ENCODE measurements around the gene DHH.
"Not testable (repeated sequence)": the region's sequence is repeated elsewhere in the genome, so short reads cannot be mapped to it uniquely, and the experiment has no call there.

The DHH gene

GRCh38 chr12:49088150-49088931 is 6.3 kb downstream of the DHH start:
- H3K4me3 ChIP-seq: no peak overlapping the region
- H3K27ac ChIP-seq: no peak overlapping the region

DNA sequence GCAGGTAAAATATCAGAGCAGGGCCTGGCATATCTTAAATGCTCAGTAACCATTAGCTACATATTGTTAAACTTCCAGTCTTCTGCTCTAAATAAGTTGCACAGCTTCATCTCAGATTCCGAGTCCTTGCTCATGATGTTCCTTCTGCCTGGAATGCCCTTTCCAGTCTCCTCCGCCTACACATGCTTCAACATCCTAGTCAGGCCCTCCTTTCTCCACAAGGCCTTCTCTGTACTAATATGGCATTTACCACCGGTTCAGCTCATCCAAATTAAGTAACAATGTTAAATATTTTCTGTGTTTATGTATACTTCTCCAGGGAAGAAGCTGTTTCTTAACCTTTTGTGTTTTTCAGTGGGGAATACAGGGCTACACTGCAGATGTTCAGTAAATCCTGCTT is 8.5 kb downstream of the DHH start:
- no peak overlapping the region for H3K4me3 ChIP-seq
- no peak overlapping the region for H3K27ac ChIP-seq

DNA sequence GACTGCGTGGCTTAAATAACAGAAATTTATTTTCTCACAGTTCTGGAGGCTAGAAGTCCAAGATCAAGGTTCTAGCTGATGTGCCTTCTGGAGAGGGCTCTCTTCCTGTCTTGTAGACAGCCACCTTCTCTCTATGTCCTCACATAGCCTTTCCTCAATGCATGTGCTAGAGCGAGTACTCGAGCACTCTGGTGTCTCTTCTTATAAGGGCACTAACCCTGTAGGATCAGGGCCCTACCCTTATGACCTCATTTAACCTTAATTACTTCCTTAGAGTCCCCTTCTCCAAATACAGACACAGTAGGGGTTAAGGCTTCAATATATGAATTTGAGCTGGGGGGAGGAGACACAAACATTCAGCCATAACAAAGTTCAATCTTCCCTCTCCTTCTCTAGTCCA is 10.2 kb downstream of the DHH start:
- Histone ChIP-seq H3K4me3 (no peak overlapping the region), H3K27ac (no peak overlapping the region)

DNA sequence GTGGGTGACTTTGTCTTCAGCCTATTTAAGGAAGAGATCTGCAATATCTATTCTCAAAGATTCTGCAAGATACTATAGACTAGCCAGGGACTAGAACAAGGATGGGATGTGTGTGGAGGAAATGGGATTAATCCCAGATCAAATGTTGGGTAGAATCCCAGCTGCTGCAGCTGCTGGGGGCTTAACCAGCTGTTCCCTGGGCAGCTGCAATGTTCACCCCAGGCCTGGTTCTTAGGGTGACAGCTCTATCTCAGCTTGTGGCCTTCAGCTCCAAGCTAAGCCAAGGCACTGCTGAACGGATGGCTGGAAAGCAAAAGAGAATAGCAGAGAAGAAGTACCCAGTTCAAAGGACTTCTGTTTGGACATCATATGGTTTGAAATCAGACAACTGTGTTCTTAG is 14.8 kb downstream of the DHH start:
- Histone ChIP-seq H3K4me3 (no peak overlapping the region), H3K27ac (no peak overlapping the region)

DNA sequence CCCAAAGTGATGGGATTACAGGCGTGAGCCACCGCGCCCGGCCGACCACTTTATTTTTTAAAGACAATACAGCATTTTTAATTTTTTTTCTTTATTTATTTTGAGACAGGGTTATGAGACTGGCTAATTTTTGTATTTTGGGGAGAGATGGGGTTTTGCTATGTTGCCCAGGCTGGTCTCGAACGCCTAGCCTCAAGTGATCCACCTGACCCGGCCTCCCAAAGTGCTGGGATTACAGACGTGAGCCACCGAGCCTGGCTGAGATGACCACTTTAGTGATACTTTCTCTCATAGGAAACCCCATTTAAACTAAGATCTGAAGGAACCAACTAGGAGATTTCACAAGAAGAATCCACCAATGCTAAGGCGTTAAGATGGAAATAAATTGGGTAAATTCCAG is 23.6 kb downstream of the DHH start:
- no peak overlapping the region for H3K27ac ChIP-seq
- H3K4me3 ChIP-seq: no peak overlapping the region

DNA sequence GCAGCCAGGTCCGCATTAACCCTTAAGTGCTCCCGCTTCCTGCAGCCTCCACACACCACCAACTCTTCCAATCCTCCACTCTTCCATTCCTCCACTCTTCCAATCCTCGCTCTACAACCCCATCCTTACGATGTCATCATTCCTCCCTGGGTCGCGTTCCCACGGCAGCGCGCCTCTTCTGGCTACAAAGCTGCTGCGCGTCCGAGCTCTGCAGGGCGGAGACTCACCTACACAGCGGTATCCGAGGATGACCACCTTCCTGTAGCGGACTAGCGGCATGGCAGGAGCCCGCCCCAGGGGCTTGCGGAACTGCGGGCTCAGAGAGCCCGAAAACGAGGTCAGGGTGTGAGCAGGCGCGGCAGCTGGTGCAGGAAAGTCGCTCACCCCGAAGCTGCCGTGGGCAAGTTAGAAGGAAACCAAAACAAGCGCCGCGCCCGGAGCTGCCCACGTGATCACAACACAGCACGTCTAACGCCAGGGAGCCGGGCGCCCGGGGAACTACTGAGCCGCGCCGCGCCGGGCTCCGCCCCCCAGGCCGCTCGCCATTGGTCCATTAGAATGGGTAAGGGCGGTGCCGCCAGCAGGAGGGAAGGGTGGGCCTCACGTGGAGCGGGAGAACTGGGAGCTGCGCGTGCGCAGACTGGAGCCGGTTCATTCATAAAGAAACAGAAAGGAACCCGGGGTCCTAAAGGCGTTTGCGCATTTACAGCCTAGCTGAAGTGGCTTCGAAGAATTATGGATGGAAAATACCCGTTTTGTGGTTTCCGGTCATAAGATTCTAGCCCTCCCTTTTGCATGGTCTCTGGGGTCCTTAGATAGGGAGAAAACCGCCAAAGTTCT is 24.9 kb downstream of the DHH start, which contains the start of gene RHEBL1:
RHEBL1 (minus strand) TSS at position 473 of the 840 bp plus-strand sequence; CDS start at position 279, 194 bp downstream.
- H3K4me3 ChIP-seq: peak within 1 kb of the TSS; percentile 54 to 84 (median 74)
- peak within 1 kb of the TSS in 18 of 21 experiments; percentile 1 to 81 (median 60) for H3K27ac ChIP-seq

DNA sequence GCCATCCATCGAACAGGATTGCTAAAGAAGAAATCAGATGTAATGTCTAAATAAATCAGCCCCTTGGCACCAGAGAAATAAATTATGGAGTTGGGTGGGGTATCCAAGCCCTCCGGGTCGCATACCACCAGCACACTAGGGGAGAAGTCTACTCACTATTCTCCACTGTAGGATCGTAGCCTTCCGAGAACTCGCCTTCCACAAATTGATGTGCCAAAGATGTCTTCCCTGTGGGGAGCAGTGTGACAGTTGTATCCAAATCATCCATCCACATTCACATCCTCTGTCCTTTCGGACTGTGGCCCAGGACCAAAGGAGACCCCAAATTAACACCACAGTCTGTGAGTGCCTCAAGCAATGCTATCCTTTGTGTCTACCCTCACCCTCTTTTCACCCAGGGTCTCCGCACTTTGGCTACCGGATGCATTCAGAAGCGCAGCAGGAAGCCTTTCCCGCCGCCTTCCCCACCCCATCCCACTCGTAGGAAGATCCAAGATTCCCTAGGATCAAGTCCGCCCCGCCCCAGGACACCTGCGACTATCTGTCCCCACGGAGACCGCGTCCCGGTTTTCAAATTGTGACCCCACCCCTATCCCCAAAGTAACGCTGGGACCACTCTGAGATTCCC is 25.6 kb downstream of the DHH start:
- Histone ChIP-seq H3K4me3 (peak overlapping the region; percentile 54 to 84 (median 74)), H3K27ac (peak overlapping the region in 12 of 21 experiments; percentile 1 to 81 (median 68))

DNA sequence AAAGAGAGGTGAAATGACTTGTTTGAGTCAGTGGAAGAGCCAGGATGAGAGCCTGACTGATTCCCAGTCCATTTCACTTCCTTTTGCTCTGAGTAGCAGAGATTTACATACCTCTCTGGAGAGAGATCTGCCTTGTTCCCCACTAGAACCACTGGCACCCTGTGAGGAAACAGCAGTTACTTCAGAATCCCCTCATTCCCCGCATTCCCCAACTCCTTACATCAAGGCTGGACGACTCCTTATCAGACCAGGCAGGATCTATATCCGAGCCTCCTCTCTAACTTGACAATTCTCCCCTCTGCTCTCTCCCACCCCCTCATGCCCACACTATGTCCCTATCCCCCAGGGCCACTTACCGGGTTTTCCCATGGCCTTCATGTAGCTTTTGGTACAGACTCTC is 28.5 kb downstream of the DHH start:
- no peak overlapping the region for H3K4me3 ChIP-seq
- H3K27ac ChIP-seq: no peak overlapping the region

DNA sequence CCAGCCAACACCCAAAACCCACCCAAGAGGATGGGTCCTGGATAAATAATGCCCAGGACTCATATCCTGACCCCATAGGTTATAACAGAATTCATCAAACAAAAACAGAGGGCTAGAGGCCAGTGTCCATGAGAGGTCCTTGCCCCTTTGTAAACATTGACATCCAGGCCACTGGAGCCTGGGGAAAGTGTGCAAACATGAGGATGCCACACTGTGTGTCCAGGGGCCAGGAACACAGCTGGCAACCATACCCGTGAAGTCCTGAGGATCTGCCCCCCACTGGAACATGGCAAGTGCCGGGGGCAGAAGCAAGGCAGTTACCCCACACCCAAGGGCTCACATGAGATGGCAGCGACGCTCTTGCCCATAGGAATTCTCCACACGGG is 29.8 kb downstream of the DHH start:
- H3K27ac ChIP-seq: no peak overlapping the region
- H3K4me3 ChIP-seq: no peak overlapping the region

- not testable (repeated sequence) for H3K27ac ChIP-seq, H3K4me3 ChIP-seq
Observed at GRCh38 chr12:49061916-49062315, 32.7 kb downstream of the DHH start.

- Histone ChIP-seq H3K4me3 (peak overlapping the region; percentile 76 to 97 (median 93)), H3K27ac (peak overlapping the region in 20 of 21 experiments; percentile 96 to 100 (median 99))
Observed at GRCh38 chr12:49061157-49061650, 33.4 kb downstream of the DHH start.

GRCh38 chr12:49060237-49061156 is 34.1 kb downstream of the DHH start, which contains the start of gene KMT2D:
KMT2D (minus strand) TSS chr12:49060794; CDS start chr12:49055324, 5,470 bp downstream.
- H3K4me3 ChIP-seq: peak within 1 kb of the TSS; percentile 76 to 97 (median 93)
- peak within 1 kb of the TSS; percentile 96 to 100 (median 99) for H3K27ac ChIP-seq

DNA sequence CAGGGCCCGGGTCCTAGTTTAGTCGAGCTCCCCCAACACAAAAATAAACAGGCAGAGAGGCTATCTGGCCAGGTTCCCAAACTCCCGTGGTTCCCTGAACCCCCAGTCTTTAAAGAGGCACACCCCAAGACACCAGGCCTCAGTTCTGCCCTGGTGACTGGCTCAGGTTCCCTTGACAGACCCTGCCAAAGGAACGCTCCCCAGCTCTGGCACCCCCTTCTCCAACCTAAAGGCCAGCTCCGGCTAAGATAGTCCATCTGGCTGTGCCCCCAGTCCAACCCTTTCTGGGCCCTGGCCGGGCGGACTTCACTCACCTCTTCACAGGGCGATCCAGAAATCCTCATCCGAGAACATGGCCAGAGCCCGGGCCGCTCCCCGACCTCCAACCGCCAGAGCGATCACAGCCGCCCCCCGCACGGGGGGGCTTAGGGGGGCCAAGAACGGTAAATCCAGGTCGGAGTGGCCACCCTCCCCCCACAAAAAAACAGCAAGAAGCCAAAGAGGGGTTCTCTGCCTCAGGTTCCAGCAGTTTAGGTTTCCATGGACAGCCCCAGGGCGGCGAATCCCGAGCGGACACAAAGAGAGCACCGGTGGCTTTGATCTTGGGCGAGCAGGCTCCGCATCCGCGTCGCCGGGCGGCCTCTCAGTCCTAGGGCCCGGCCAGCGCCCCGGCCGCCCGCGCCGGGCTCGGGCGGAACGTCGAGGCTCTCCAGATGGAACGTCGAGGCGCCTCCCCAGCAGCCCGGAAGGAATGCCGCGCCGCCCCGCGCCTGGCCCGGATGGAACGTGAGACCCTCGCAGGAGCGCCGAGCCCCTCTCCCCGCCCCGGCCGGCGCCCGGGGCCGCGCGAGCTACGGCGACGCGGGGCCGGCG is 35.1 kb downstream of the DHH start:
- Histone ChIP-seq H3K27ac (peak overlapping the region; percentile 96 to 100 (median 99)), H3K4me3 (peak overlapping the region; percentile 76 to 97 (median 93))

DNA sequence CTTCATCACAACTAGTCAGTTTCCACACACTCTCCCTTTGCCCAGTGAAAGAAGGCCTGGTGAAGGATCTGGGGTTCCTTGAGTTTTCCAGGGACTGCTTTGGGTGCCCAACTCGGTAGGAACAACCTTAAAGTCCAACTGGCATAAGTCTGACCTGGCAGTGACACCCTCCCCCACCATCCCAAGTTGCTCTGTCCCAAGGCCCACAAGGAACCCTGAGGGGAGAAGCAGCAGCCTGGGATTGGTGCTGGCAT is 35.6 kb downstream of the DHH start:
- Histone ChIP-seq H3K27ac (peak overlapping the region; percentile 96 to 100 (median 99)), H3K4me3 (peak overlapping the region; percentile 76 to 97 (median 93))

GRCh38 chr12:49058366-49059044 is 36.1 kb downstream of the DHH start:
- H3K4me3 ChIP-seq: peak overlapping the region; percentile 76 to 97 (median 93)
- peak overlapping the region; percentile 36 to 100 (median 99) for H3K27ac ChIP-seq

DNA sequence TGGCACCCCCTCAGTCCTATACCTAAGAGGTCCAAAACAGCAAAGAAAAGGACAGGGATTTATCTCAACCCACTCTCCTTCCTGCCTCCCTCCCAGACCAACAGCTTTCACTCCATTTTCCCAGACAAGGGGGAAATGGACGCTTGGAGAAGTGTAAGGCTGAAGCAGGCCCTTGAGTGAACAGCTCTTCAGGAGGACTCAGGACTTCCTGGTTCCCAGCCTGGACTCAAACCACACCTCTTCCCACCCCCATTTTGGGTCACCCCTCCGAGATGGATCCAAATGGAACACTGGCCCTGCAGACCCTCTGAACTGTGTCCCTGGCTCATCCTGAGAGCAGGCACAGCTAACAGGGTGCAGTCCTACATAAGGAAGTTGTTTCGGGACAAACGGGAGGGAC is 36.7 kb downstream of the DHH start:
- Histone ChIP-seq H3K27ac (peak overlapping the region in 16 of 21 experiments; percentile 9 to 100 (median 96)), H3K4me3 (peak overlapping the region; percentile 76 to 97 (median 93))

DNA sequence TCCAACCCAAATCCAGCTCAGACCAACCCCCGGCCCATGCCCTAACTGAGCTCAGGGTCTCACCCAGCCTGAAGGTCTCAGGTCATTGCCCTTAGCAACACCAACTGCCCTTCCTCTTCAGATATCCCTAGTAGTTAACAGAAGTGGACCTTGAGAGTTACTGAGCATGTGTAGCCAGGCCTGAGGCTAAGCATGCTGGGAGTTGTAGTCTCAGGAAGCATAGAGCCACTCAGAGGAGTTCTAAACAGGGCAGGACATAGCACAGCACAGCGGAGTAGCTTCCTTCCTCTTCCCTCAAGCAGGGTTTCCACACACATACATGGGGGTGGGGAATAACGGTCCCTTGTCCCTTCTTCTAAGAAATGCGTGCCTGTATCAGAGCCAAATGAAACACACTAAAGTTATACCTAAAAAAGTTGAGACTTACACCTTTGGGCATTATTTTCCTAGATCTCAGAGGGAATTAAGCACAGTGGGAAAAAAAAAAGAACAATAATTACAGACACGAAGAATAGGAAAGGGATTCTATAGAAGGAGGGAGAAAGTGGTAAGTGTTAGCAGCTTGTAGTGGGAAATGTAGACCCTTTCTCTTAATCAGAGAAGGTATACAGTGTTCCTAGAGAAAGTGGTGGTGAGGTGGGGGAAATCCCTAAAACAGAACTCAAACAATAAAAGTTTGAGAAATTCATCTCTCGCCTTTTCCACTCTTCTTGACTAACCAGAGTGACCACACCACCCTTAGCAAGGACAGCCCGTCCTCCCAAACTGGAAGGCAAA is 38.4 kb downstream of the DHH start:
- peak overlapping the region in 1 of 7 experiments; percentile 97 for H3K4me3 ChIP-seq
- H3K27ac ChIP-seq: peak overlapping the region in 10 of 21 experiments; percentile 5 to 100 (median 52)

All from skin epidermis (tissue), 12 donors.